Mammary epithelial cell (primary cell): ENCODE results near the gene RBP5.

ENCODE experiments used
- CTCF ChIP-seq, 2 donors: IDR thresholded peaks in 1 of 2; conservative IDR thresholded peaks in 1 of 2; 2 replicates each; pipeline ENCODE4 v1.5.1; 2011 to 2012; ENCODE audit warnings: inconsistent platforms in 2 of 2, low read length in 2 of 2, mild to moderate bottlenecking in 2 of 2, control low read depth in 1 of 2, low read depth in 1 of 2; ENCODE audit not compliant: insufficient read depth in 1 of 2; ENCODE audit errors: extremely low read depth in 1 of 2
- EZH2 ChIP-seq: IDR thresholded peaks from 2 replicates; pipeline ENCODE4 v1.6.1; 2012; ENCODE audit warnings: low read length, inconsistent platforms, borderline replicate concordance

DNA sequence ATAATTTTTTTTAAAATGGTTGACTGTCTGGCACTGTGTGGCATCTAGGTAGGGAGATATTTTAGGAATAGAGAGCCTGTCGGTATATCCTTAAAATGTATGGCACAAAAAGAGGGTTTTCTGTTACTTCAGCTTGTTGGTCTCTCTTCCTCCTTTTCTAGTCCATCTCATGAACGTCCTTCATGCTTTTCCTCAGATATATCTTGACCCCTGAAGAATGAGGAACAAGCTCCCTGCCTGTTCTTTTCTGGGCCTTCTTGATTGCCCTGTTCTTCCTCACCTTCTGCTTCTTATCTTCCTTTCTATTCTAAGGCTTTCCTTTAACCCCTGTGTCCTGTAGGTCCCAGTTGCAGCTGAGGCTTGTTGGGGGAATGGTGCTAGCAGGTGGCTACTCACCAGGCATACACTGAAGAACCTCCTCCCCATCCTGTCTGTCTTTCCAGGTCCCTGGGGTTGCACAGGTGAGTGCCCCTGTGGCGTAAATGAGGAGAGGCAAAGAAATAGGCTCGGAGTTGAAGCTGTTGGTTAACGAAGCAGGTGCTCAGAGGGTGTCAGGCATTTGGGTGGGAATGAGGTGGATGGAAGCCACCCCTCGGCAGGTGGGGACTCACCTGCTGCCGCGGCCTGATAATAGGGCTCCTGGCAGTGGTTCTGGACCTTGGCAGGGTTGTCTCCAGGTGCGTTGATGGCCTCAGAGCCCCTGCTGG is 29.2 kb downstream of the RBP5 start:
- no peak for TF ChIP-seq CTCF (conservative IDR thresholded peaks at IDR 0.05 in 1 of 2, IDR thresholded peaks at IDR 0.05 in 1 of 2; ENCODE audit: extremely low read depth in 1 of 2, insufficient read depth in 1 of 2, low read depth in 1 of 2, low read length in 2 of 2)
- TF ChIP-seq EZH2, result no peak
